Retinal pigment epithelial cell (primary cell): ENCODE measurements around the gene HSPB6.

Source experiments
- DNase-seq: peaks from one replicate; pipeline ENCODE4 v3.0.0-alpha.2; 2010; ENCODE audit warnings: low read depth
- H3K4me3 ChIP-seq: 2 replicates; pipeline ENCODE4 v1.5.1; 2011; ENCODE audit warnings: mild to moderate bottlenecking, low read length, control low read depth, moderate library complexity
- TF ChIP-seq, protein P1 (sequence below): conservative IDR thresholded peaks from 2 replicates; pipeline ENCODE4 v1.5.1; 2011; ENCODE audit warnings: low read depth, low read length, control low read depth, inconsistent platforms

HSPB6 gene

DNA sequence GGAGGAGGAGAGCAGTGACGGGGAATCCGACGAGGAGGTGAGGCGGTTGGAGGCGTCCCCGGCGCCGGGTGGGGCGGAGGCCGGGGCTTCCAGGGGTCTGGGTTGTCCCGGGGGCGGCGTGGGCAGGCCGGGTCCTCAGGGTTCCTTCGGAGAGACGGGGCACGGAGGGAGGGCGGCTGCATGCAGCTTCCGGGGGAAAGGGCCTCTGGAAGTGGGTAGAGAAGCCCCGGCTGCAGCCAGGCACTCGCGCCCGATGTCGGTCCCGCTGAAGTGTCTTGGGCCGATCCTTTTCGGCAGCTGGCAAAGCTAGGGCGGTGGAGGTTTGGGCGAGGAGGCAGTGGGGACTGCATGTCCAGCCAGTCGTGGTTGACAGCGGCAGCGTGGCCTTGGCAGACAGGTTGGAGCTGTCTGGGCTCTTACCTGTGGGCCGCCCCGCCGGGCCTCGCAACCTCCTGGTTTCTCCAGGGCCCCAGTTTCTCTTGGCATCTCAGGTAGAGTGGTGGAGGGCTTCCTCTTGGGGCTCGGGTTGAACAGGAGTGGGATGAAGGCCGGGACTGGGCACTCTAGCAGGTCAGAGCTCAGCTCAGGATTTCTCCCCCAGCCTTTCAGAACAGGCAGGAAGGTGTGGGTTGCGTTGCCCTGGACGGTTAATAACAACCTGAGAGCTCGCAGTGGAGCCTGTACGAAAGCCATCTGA, 38.3 kb downstream of the HSPB6 start:
- peak overlapping the region; percentile 81 for H3K4me3 ChIP-seq
- DNase-seq: no peak
- TF ChIP-seq, protein P1, sequence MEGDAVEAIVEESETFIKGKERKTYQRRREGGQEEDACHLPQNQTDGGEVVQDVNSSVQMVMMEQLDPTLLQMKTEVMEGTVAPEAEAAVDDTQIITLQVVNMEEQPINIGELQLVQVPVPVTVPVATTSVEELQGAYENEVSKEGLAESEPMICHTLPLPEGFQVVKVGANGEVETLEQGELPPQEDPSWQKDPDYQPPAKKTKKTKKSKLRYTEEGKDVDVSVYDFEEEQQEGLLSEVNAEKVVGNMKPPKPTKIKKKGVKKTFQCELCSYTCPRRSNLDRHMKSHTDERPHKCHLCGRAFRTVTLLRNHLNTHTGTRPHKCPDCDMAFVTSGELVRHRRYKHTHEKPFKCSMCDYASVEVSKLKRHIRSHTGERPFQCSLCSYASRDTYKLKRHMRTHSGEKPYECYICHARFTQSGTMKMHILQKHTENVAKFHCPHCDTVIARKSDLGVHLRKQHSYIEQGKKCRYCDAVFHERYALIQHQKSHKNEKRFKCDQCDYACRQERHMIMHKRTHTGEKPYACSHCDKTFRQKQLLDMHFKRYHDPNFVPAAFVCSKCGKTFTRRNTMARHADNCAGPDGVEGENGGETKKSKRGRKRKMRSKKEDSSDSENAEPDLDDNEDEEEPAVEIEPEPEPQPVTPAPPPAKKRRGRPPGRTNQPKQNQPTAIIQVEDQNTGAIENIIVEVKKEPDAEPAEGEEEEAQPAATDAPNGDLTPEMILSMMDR: no peak

DNA sequence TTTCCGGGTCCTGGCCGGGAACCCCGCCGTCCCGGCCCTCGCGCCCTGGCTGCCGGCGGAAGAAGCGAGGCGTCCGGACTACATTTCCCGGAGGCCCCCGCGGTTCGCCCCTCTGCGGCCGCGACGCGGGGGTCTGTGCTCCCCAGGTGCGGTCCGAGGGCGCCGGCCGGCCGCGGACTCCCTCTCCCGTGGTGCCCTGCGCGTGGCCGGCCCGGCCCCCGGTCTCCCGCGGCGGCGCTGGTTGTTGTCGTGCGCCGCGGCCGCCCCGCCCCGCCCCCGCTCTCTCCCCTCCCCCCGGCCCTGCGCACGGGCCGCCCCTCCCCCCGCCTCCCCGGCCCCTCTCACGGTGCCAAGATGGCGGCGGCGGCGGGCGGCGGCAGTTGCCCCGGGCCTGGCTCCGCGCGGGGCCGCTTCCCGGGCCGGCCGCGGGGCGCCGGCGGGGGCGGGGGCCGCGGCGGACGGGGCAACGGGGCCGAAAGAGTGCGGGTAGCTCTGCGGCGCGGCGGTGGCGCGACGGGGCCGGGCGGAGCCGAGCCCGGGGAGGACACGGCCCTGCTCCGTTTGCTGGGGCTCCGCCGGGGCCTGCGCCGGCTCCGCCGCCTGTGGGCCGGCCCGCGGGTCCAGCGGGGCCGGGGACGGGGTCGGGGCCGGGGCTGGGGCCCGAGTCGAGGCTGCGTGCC, 39.0 kb downstream of the HSPB6 start, which contains the start of gene KMT2B:
TSS of gene KMT2B (plus strand) at position 339 of the 680 bp plus-strand sequence. CDS start at position 355, 16 bp downstream.
- TF ChIP-seq, protein P1: no peak
- DNase-seq: no peak
- H3K4me3 ChIP-seq: peak within 1 kb of the TSS; percentile 81

DNA sequence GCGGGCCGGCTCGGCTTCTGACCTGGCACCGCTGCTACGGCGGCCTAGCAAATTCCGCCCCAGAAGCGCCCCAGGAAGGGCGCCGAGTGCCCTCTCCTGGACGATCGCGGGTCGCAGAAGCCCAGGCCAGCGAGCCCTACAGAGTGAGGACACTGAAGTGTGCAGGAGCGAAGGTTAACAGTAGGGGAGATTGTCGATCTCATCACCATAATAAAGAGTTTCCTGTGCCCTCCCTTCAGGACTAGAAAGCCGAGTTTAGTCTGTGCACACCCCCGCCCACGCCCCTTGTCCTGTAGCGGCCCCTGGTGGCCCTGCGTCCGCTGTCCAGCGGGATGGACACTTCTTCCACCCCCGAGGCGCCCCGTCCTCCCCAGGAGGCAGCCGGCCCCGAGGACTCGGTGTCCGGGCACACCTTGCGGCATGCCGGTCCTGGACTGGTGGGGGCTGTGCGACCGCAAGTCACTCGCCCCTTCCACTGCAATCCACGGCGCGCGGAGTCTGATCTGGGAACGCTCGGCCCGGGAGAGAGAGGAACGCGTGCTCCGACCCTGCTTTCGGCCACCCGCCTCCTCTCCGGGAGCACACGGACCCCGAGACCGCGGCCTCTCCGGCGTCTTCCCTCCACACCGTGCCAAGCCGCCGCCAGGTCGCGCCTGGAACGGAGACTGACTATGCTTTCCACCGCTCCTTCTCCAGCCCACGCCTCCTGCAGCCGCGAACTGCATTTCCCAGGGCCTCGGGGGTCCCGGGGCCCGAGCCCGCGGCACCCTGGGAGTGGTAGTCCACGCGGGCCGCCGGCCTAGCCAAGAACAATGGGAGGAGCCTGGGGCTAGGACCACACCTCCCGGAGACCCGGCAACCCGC, 39.8 kb downstream of the HSPB6 start:
- peak; percentile 83 for DNase-seq
- TF ChIP-seq, protein P1: peak; percentile 81
- peak overlapping the region; percentile 77 for H3K4me3 ChIP-seq

DNA sequence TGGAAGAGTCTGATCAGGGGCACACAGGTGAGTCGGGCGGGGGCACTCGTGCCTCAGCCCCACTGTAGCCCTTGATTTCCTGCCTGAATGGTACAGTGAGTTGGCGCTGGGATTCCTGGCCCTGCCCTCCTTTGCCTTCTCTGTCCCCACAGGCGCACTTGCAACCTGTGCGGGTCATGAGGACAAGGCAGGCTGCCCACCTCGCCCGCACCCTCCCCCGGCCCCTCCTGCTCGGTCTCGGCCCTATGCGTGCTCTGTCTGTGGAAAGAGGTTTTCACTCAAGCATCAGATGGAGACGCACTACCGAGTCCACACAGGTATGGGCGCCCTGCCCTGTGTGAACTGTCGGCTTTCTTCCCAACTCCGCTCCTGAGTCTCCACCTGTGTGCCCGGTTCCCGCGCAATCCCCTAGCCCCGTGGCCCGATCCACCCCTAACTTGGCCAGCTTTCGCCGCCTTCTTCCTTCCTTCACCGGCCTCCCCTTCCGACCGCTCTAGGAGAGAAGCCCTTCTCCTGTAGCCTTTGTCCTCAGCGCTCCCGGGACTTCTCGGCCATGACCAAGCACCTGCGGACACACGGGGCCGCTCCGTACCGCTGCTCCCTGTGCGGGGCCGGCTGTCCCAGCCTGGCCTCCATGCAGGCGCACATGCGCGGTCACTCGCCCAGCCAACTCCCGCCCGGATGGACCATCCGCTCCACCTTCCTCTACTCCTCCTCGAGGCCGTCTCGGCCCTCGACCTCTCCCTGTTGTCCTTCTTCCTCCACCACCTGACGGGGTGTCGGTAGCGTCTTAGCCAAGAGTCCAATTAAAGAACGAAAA, 40.6 kb downstream of the HSPB6 start:
- no peak for DNase-seq
- TF ChIP-seq, protein P1: no peak
- H3K4me3 ChIP-seq: peak overlapping the region; percentile 77

DNA sequence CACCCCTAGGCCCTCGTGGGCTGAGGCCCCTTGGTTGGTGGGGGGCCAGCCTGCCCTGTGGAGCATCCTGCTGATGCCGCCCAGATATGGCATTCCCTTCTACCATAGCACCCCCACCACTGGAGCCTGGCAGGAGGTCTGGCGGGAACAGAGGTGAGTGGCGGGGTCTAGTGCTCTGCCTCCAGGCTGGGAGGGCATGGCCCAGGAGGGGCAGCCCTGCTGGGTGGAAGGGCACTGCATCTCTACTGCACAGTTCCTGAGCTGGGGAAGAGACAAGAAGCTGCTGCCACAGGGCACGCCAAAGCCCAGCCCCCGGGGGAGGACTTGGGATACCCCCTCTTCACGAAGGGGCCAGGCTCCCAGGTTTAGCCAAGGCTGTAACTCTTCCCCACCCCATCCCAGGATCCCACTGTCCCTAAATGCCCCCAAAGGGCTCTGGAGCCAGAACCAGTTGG, 41.4 kb downstream of the HSPB6 start:
- no peak overlapping the region for H3K4me3 ChIP-seq
- TF ChIP-seq, protein P1: no peak
- no peak for DNase-seq

DNA sequence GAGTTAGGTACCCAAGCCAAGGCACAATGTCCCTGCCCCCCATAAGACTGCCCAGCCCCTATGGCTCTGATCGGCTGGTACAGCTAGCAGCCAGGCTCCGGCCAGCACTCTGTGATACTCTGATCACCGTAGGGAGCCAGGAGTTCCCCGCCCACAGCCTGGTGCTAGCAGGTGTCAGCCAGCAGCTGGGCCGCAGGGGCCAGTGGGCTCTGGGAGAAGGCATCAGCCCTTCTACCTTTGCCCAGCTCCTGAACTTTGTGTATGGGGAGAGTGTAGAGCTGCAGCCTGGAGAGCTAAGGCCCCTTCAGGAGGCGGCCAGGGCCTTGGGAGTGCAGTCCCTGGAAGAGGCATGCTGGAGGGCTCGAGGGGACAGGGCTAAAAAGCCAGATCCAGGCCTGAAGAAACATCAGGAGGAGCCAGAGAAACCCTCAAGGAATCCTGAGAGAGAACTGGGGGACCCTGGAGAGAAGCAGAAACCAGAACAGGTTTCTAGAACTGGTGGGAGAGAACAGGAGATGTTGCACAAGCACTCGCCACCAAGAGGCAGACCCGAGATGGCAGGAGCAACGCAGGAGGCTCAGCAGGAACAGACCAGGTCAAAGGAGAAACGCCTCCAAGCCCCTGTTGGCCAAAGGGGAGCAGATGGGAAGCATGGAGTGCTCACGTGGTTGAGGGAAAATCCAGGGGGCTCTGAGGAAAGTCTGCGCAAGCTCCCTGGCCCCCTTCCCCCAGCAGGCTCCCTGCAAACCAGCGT, 42.1 kb downstream of the HSPB6 start:
- H3K4me3 ChIP-seq: no peak overlapping the region
- TF ChIP-seq, protein P1: no peak
- DNase-seq: no peak
